Stimulated activated naive B cell treated with anti-CD40 and anti-IgM and Interleukin-4, amounts not matched to agents 10 μg/mL and 1 μg/mL and 100 μg/mL, for 72 hours (primary cell): ENCODE measurements around the gene TFIP11.
"Not testable (repeated sequence)": the region's sequence is repeated elsewhere in the genome, so short reads cannot be mapped to it uniquely, and the experiment has no call there.

Experiments used
- ATAC-seq, 2 donors: fragments of 150-1000 bp; cut with Tn5 transposase; replicated peaks; 2 replicates each; pipeline ENCODE4 v1.10.0; 2021; ENCODE audit warnings: moderate library complexity in 1 of 2
- DNase-seq: peaks from one replicate; pipeline ENCODE4 v3.0.0; 2021
- H3K27ac Mint-ChIP-seq: one replicate; pipeline ENCODE4 v1.8.0; 2022; ENCODE audit warnings: mild to moderate bottlenecking, mixed read lengths
- H3K27me3 Mint-ChIP-seq, 2 donors: one replicate each; pipeline ENCODE4 v1.8.0; 2022; ENCODE audit warnings: mixed read lengths in 2 of 2
- H3K36me3 Mint-ChIP-seq, 2 donors: one replicate each; pipeline ENCODE4 v1.8.0; 2022; ENCODE audit warnings: mixed read lengths in 2 of 2, mild to moderate bottlenecking in 1 of 2
- H3K4me1 Mint-ChIP-seq, 2 donors: one replicate each; pipeline ENCODE4 v1.8.0; 2022; ENCODE audit warnings: mixed read lengths in 2 of 2, mild to moderate bottlenecking in 1 of 2
- H3K4me3 Mint-ChIP-seq, 2 donors: one replicate each; pipeline ENCODE4 v1.8.0; 2022; ENCODE audit warnings: mild to moderate bottlenecking in 2 of 2, mixed read lengths in 2 of 2, moderate library complexity in 1 of 2
- H3K9me3 Mint-ChIP-seq, 2 donors: one replicate each; pipeline ENCODE4 v1.8.0; 2022; ENCODE audit warnings: mixed read lengths in 2 of 2, mild to moderate bottlenecking in 1 of 2

Gene TFIP11

GRCh38 chr22:26534171-26534855 lies 22.0 kb upstream of the TFIP11 start:
- H3K36me3 Mint-ChIP-seq, result peaks cover 25 to 35% of the 10 kb centered on the region in 2 donors
- H3K4me1 Mint-ChIP-seq, result peaks cover 27 to 44% of the 10 kb centered on the region in 2 donors
- no peak for DNase-seq
- peak overlapping the region; percentile 31 for H3K27ac Mint-ChIP-seq
- no peaks in the 10 kb centered on the region for H3K9me3 Mint-ChIP-seq
- peak overlapping the region; percentile 29 to 58 for H3K4me3 Mint-ChIP-seq
- ATAC-seq, result no peak
- no peaks in the 10 kb centered on the region for H3K27me3 Mint-ChIP-seq

- ATAC-seq (no peak), DNase-seq (no peak)
- Mint-ChIP-seq H3K4me1 (peaks cover 10 to 19% of the 10 kb centered on the region in 2 donors), H3K27ac (no peak overlapping the region), H3K27me3 (no peaks in the 10 kb centered on the region), H3K4me3 (no peak overlapping the region), H3K36me3 (peaks cover 20 to 25% of the 10 kb centered on the region in 2 donors), H3K9me3 (no peaks in the 10 kb centered on the region)
Measured at GRCh38 chr22:26529345-26529744, 17.1 kb upstream of the TFIP11 start.

GRCh38 chr22:26528518-26528917 lies 16.2 kb upstream of the TFIP11 start:
- ATAC-seq, H3K27me3 Mint-ChIP-seq, DNase-seq, H3K4me3 Mint-ChIP-seq, H3K27ac Mint-ChIP-seq, H3K9me3 Mint-ChIP-seq: not testable (repeated sequence)
- H3K4me1 Mint-ChIP-seq, result peaks cover 7 to 13% of the 10 kb centered on the region in 2 donors
- H3K36me3 Mint-ChIP-seq, result peaks cover 20 to 29% of the 10 kb centered on the region in 2 donors

GRCh38 chr22:26527574-26528465 lies 15.5 kb upstream of the TFIP11 start:
- ATAC-seq (no peak), DNase-seq (no peak)
- Mint-ChIP-seq H3K9me3 (no peaks in the 10 kb centered on the region), H3K27me3 (no peaks in the 10 kb centered on the region), H3K4me3 (no peak overlapping the region), H3K27ac (peak overlapping the region; percentile 25), H3K4me1 (peaks cover 6 to 8% of the 10 kb centered on the region in 2 donors), H3K36me3 (peaks cover 20 to 29% of the 10 kb centered on the region in 2 donors)

- no peaks in the 10 kb centered on the region for H3K9me3 Mint-ChIP-seq
- ATAC-seq (no peak), DNase-seq (no peak)
- H3K4me3 Mint-ChIP-seq, result no peak overlapping the region
- H3K27me3 Mint-ChIP-seq, result no peaks in the 10 kb centered on the region
- H3K27ac Mint-ChIP-seq, result no peak overlapping the region
- H3K36me3 Mint-ChIP-seq, result peaks cover 20 to 29% of the 10 kb centered on the region in 2 donors
- H3K4me1 Mint-ChIP-seq, result peaks cover 0 to 1% of the 10 kb centered on the region in 2 donors
Measured at GRCh38 chr22:26527167-26527566, 14.9 kb upstream of the TFIP11 start.

- Mint-ChIP-seq H3K4me3 (no peak overlapping the region), H3K9me3 (no peaks in the 10 kb centered on the region), H3K27me3 (no peaks in the 10 kb centered on the region), H3K36me3 (peaks cover 18 to 27% of the 10 kb centered on the region in 2 donors), H3K27ac (no peak overlapping the region), H3K4me1 (no peaks in the 10 kb centered on the region)
- no peak for ATAC-seq
- no peak for DNase-seq
Measured at GRCh38 chr22:26525946-26526564, 13.8 kb upstream of the TFIP11 start.

GRCh38 chr22:26524870-26525269 lies 12.6 kb upstream of the TFIP11 start:
- Mint-ChIP-seq H3K4me1 (no peaks in the 10 kb centered on the region), H3K36me3 (peaks cover 10 to 19% of the 10 kb centered on the region in 2 donors), H3K4me3 (no peak overlapping the region), H3K27ac (no peak overlapping the region), H3K27me3 (no peaks in the 10 kb centered on the region), H3K9me3 (no peaks in the 10 kb centered on the region)
- DNase-seq, result no peak
- no peak for ATAC-seq

- Mint-ChIP-seq H3K4me1 (no peaks in the 10 kb centered on the region), H3K9me3 (no peaks in the 10 kb centered on the region), H3K27me3 (no peaks in the 10 kb centered on the region), H3K27ac (no peak overlapping the region), H3K4me3 (no peak overlapping the region), H3K36me3 (peaks cover 8 to 12% of the 10 kb centered on the region in 2 donors)
- DNase-seq, result no peak
- no peak for ATAC-seq
Measured at GRCh38 chr22:26522592-26522991, 10.3 kb upstream of the TFIP11 start.

- no peaks in the 10 kb centered on the region for H3K4me1 Mint-ChIP-seq
- ATAC-seq (no peak), DNase-seq (no peak)
- peaks cover 8 to 9% of the 10 kb centered on the region in 2 donors for H3K36me3 Mint-ChIP-seq
- no peaks in the 10 kb centered on the region for H3K27me3 Mint-ChIP-seq
- no peak overlapping the region for H3K4me3 Mint-ChIP-seq
- no peak overlapping the region for H3K27ac Mint-ChIP-seq
- H3K9me3 Mint-ChIP-seq, result no peaks in the 10 kb centered on the region
Measured at GRCh38 chr22:26522012-26522411, 9.7 kb upstream of the TFIP11 start.

GRCh38 chr22:26517429-26517828 lies 5.2 kb upstream of the TFIP11 start:
- Mint-ChIP-seq H3K27ac (no peak overlapping the region), H3K4me3 (no peak overlapping the region), H3K36me3 (peaks cover 5 to 9% of the 10 kb centered on the region in 2 donors)

GRCh38 chr22:26516503-26516902 lies 4.2 kb upstream of the TFIP11 start:
- H3K27ac Mint-ChIP-seq, result no peak overlapping the region
- no peaks in the 10 kb centered on the region for H3K9me3 Mint-ChIP-seq
- H3K36me3 Mint-ChIP-seq, result peaks cover 5 to 9% of the 10 kb centered on the region in 2 donors
- H3K27me3 Mint-ChIP-seq, result no peaks in the 10 kb centered on the region
- H3K4me3 Mint-ChIP-seq, result no peak overlapping the region
- DNase-seq, result no peak
- H3K4me1 Mint-ChIP-seq, result peaks cover 17 to 19% of the 10 kb centered on the region in 2 donors
- ATAC-seq, result no peak

More at GRCh38 chr22:26517429-26517828, 5.2 kb upstream of the TFIP11 start:
- ATAC-seq, result no peak
- H3K9me3 Mint-ChIP-seq, result no peaks in the 10 kb centered on the region
- no peaks in the 10 kb centered on the region for H3K27me3 Mint-ChIP-seq
- peaks cover 15 to 17% of the 10 kb centered on the region in 2 donors for H3K4me1 Mint-ChIP-seq
- no peak for DNase-seq

GRCh38 chr22:26515931-26516330 lies 3.7 kb upstream of the TFIP11 start:
- Mint-ChIP-seq H3K27me3 (no peaks in the 10 kb centered on the region), H3K4me3 (no peak overlapping the region), H3K9me3 (no peaks in the 10 kb centered on the region), H3K36me3 (peaks cover 5 to 9% of the 10 kb centered on the region in 2 donors), H3K4me1 (peaks cover 20 to 24% of the 10 kb centered on the region in 2 donors), H3K27ac (no peak overlapping the region)
- no peak for DNase-seq
- ATAC-seq, result no peak

GRCh38 chr22:26514419-26515161 lies 2.3 kb upstream of the TFIP11 start:
- ATAC-seq (no peak), DNase-seq (no peak)
- Mint-ChIP-seq H3K9me3 (no peaks in the 10 kb centered on the region), H3K4me1 (peaks cover 23 to 31% of the 10 kb centered on the region in 2 donors), H3K36me3 (peaks cover 9 to 13% of the 10 kb centered on the region in 2 donors), H3K27me3 (no peaks in the 10 kb centered on the region), H3K4me3 (no peak overlapping the region), H3K27ac (no peak overlapping the region)

- no peak for DNase-seq
- no peak for ATAC-seq
- H3K4me3 Mint-ChIP-seq, result peak overlapping the region; percentile 16 to 97
- no peak overlapping the region for H3K27ac Mint-ChIP-seq
- no peaks in the 10 kb centered on the region for H3K9me3 Mint-ChIP-seq
- H3K4me1 Mint-ChIP-seq, result peaks cover 25 to 36% of the 10 kb centered on the region in 2 donors
- H3K27me3 Mint-ChIP-seq, result no peaks in the 10 kb centered on the region
- peaks cover 15 to 20% of the 10 kb centered on the region in 2 donors for H3K36me3 Mint-ChIP-seq
Measured at GRCh38 chr22:26513838-26514237, 1.6 kb upstream of the TFIP11 start.
